VCaP (cell line): ENCODE results near the gene APOO.

Source experiments
- H3K27ac ChIP-seq: fragments of 450-650 bp; 2 replicates; pipeline ENCODE4 v1.5.1; 2017
- CTCF ChIP-seq: fragments of 450-650 bp; conservative IDR thresholded peaks from 2 replicates; pipeline ENCODE4 v1.5.1; 2017; ENCODE audit warnings: mild to moderate bottlenecking, moderate library complexity

Gene APOO

GRCh38 chrX:23907498-23908218, at the start of gene APOO, which contains the start of gene CXorf58:
Gene APOO (minus strand): TSS chrX:23907938. CDS start chrX:23907702, 236 bp downstream.
Gene CXorf58 (plus strand): TSS chrX:23908006. CDS start chrX:23910303, 2,297 bp downstream.
- H3K27ac ChIP-seq: peak within 1 kb of the TSS; percentile 86
- TF ChIP-seq CTCF: peak; percentile 82

GRCh38 chrX:23954396-23954795, 46.7 kb upstream of the APOO start:
- no peak overlapping the region for H3K27ac ChIP-seq
- no peak for TF ChIP-seq CTCF

- TF ChIP-seq CTCF: no peak
- no peak overlapping the region for H3K27ac ChIP-seq
Observed at GRCh38 chrX:23953908-23954269, 46.2 kb upstream of the APOO start.

GRCh38 chrX:23952984-23953907, 45.5 kb upstream of the APOO start:
- no peak for TF ChIP-seq CTCF
- no peak overlapping the region for H3K27ac ChIP-seq

- H3K27ac ChIP-seq: no peak overlapping the region
- TF ChIP-seq CTCF: no peak
Observed at GRCh38 chrX:23952391-23952790, 44.7 kb upstream of the APOO start.

- H3K27ac ChIP-seq: no peak overlapping the region
- no peak for TF ChIP-seq CTCF
Observed at GRCh38 chrX:23945206-23945605, 37.5 kb upstream of the APOO start.

- TF ChIP-seq CTCF: no peak
- no peak overlapping the region for H3K27ac ChIP-seq
Observed at GRCh38 chrX:23944234-23944633, 36.5 kb upstream of the APOO start.
